Upper lobe of left lung (tissue), 6 donors: ENCODE results near the gene UGT3A1. TPM values are rescaled to one million over a fixed set of nuclear protein-coding genes. Genes with fewer than 3 reads are reported as not detected.
A peak's percentile ranks its signal among the peaks of the same experiment; 100 is the strongest.
"Not testable (repeated sequence)": the region's sequence is repeated elsewhere in the genome, so short reads cannot be mapped to it uniquely, and the experiment has no call there.

Source experiments
- ATAC-seq, 2 donors: fragments of 200-7000 bp; cut with Tn5 transposase; one replicate each; pipeline ENCODE4 v1.9.1; 2022; ENCODE audit warnings: mild to moderate bottlenecking in 2 of 2, moderate library complexity in 2 of 2; ENCODE audit not compliant: low FRiP score in 2 of 2
- DNase-seq, 2 donors: peaks; one replicate each; pipeline ENCODE4 v3.0.0-alpha.2; 2019 to 2020
- H3K27ac ChIP-seq, 4 donors: fragments of 200-600 bp; sonication (generic); one replicate each; pipeline ENCODE4 v1.5.1; 2016 to 2019
- H3K27me3 ChIP-seq, 4 donors: fragments of 200-600 bp; sonication (generic); one replicate each; pipeline ENCODE4 v1.5.1; 2017 to 2019
- H3K36me3 ChIP-seq, 4 donors: fragments of 200-600 bp; sonication (generic); one replicate each; pipeline ENCODE4 v1.5.1; 2016 to 2019
- H3K4me1 ChIP-seq, 4 donors: fragments of 200-600 bp; sonication (generic); one replicate each; pipeline ENCODE4 v1.5.1; 2018 to 2019
- H3K4me3 ChIP-seq, 4 donors: fragments of 200-600 bp; sonication (generic); one replicate each; pipeline ENCODE4 v1.5.1; 2017 to 2019; ENCODE audit warnings: mild to moderate bottlenecking in 2 of 4, moderate library complexity in 1 of 4
- H3K9me3 ChIP-seq, 4 donors: fragments of 200-600 bp; sonication (generic); one replicate each; pipeline ENCODE4 v1.5.1; 2018 to 2019
- CTCF ChIP-seq, 6 experiments: fragments of 450-650 bp in 4 of 6; fragments of 200-600 bp in 2 of 6; sonication (generic) in 2 of 6; IDR thresholded peaks; one replicate each; pipeline ENCODE4 v1.5.1; 2016 to 2019; ENCODE audit warnings: antibody characterized with exemption in 6 of 6
- EP300 ChIP-seq, 4 donors: sonication (generic); formaldehyde crosslinking; IDR thresholded peaks; one replicate each; pipeline ENCODE4 v1.5.1; 2017; ENCODE audit warnings: antibody characterized with exemption in 4 of 4, control low read depth in 2 of 4
- POLR2A ChIP-seq, 4 donors: fragments of 450-650 bp; IDR thresholded peaks; one replicate each; pipeline ENCODE4 v1.5.1; 2016 to 2017; ENCODE audit warnings: antibody characterized with exemption in 4 of 4, mild to moderate bottlenecking in 2 of 4
- POLR2AphosphoS5 ChIP-seq, 2 donors: sonication (generic); formaldehyde crosslinking; IDR thresholded peaks; one replicate each; pipeline ENCODE4 v1.5.1; 2017; ENCODE audit warnings: antibody characterized with exemption in 2 of 2
- WGBS, 2 donors: methylation state at CpG; one replicate each; pipeline ENCODE4 v1.1.5; 2017 to 2018; 5-methylcytosine and 5-hydroxymethylcytosine counted together
- total RNA-seq, 6 donors: library from RNA; depleted of rRNA in 4 of 6; stranded (reverse); fragments of >200 nt in 4 of 6; gene quantifications; one replicate each; pipeline versions ENCODE4 v1.1.0 to v1.2.1, GENCODE V29; 2016 to 2021
- donor health status: DM: no; HTN: no; CAD: no; lungs with moderate emphysema.
- donor health status: DM: no; HTN: yes; CAD: no; lungs with severe emphysema.

The UGT3A1 gene
- total RNA-seq, 6 donors from 2014 or later: not detected

- no peaks in the 10 kb centered on the region for H3K4me1 ChIP-seq
- H3K4me3 ChIP-seq: no peak overlapping the region
- DNase-seq: no peak
- no peak overlapping the region for H3K27ac ChIP-seq
- no peaks in the 10 kb centered on the region for H3K27me3 ChIP-seq
- WGBS, 2 donors: 65 to 96% methylated on average over 4 of the region's 6 CpGs
- H3K9me3 ChIP-seq: no peaks in the 10 kb centered on the region
- no peaks in the 10 kb centered on the region for H3K36me3 ChIP-seq
- ATAC-seq: no peak
- no peak for TF ChIP-seq POLR2AphosphoS5 (IDR thresholded peaks at IDR 0.05)
- TF ChIP-seq POLR2A (IDR thresholded peaks at IDR 0.05): no peak
These were observed 40.0 kb upstream of the UGT3A1 start for GRCh38 chr5:36031223-36031622.

DNA sequence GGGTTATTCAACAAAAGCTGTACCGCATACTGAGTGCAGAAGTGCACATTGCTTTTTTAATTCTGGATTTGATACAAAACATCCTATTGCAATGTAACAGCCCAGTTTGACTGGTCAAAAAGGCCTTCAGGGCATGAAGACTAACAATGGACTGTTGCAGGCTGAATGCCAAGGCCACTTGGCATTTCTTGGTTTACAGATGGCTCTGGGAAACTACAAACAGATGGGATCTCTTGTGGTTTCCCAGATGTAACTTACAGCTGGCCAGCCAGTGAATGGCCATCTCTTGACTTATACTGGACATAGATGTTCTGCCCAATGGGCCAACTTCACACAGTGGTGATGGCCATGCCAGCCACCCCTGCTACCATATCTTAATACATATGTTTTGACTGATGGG lies 38.7 kb upstream of the UGT3A1 start:
- TF ChIP-seq POLR2A (IDR thresholded peaks at IDR 0.05): no peak
- no peak for TF ChIP-seq EP300 (IDR thresholded peaks at IDR 0.05)
- no peak for TF ChIP-seq CTCF (IDR thresholded peaks at IDR 0.05)
- TF ChIP-seq POLR2AphosphoS5 (IDR thresholded peaks at IDR 0.05): no peak
- H3K27ac ChIP-seq: no peak overlapping the region
- DNase-seq: no peak
- no peaks in the 10 kb centered on the region for H3K27me3 ChIP-seq
- ATAC-seq: no peak
- H3K4me1 ChIP-seq: no peaks in the 10 kb centered on the region
- 100% methylated on average over 1 of the region's 1 CpG for WGBS, 2 donors
- no peaks in the 10 kb centered on the region for H3K9me3 ChIP-seq
- no peak overlapping the region for H3K4me3 ChIP-seq
- H3K36me3 ChIP-seq: no peaks in the 10 kb centered on the region

- Histone ChIP-seq H3K4me1 (no peaks in the 10 kb centered on the region), H3K27me3 (no peaks in the 10 kb centered on the region), H3K9me3 (no peaks in the 10 kb centered on the region), H3K4me3 (no peak overlapping the region), H3K36me3 (no peaks in the 10 kb centered on the region), H3K27ac (no peak overlapping the region)
- DNase-seq: no peak
- 72 to 77% methylated on average over 5 of the region's 5 CpGs for WGBS, 2 donors
- no peak for TF ChIP-seq POLR2A (IDR thresholded peaks at IDR 0.05)
- TF ChIP-seq EP300 (IDR thresholded peaks at IDR 0.05): no peak
- TF ChIP-seq POLR2AphosphoS5 (IDR thresholded peaks at IDR 0.05): no peak
- TF ChIP-seq CTCF (IDR thresholded peaks at IDR 0.05): no peak
- ATAC-seq: no peak
These were observed 37.8 kb upstream of the UGT3A1 start for GRCh38 chr5:36028816-36029465.

DNA sequence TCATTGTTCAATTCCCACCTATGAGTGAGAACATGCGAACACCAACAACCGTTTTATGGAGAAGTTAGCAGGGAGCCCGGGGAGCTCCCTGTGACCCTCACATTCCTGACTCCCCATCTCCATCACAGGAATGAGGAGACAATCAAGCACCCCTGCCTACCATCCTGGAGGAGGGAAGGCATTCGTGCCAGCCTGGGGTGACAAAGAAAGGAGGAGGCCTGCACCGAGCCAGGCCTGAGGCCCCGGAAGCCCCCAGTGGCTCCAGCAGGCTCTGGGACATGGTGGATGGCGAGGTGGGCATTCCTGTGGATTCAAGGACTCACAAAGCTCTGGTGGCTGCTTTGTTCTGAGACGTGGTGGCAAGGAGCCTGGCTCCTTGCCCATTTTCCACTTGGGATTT lies 36.5 kb upstream of the UGT3A1 start:
- Histone ChIP-seq H3K27ac (no peak overlapping the region), H3K9me3 (no peaks in the 10 kb centered on the region), H3K4me3 (no peak overlapping the region), H3K4me1 (no peaks in the 10 kb centered on the region), H3K36me3 (no peaks in the 10 kb centered on the region), H3K27me3 (no peaks in the 10 kb centered on the region)
- ATAC-seq: no peak
- DNase-seq: peak in 1 of 2 donors; percentile 22
- no peak for TF ChIP-seq POLR2A (IDR thresholded peaks at IDR 0.05)
- no peak for TF ChIP-seq POLR2AphosphoS5 (IDR thresholded peaks at IDR 0.05)
- no peak for TF ChIP-seq EP300 (IDR thresholded peaks at IDR 0.05)
- no peak for TF ChIP-seq CTCF (IDR thresholded peaks at IDR 0.05)
- 82 to 86% methylated on average over 7 to 8 of the region's 8 CpGs for WGBS, 2 donors

GRCh38 chr5:36026706-36027465 lies 35.7 kb upstream of the UGT3A1 start:
- TF ChIP-seq EP300 (IDR thresholded peaks at IDR 0.05): no peak
- no peak for TF ChIP-seq POLR2A (IDR thresholded peaks at IDR 0.05)
- no peak for TF ChIP-seq POLR2AphosphoS5 (IDR thresholded peaks at IDR 0.05)
- no peak for TF ChIP-seq CTCF (IDR thresholded peaks at IDR 0.05)
- DNase-seq (no peak), ATAC-seq (no peak)
- H3K36me3 ChIP-seq: no peaks in the 10 kb centered on the region
- no peaks in the 10 kb centered on the region for H3K9me3 ChIP-seq
- no peak overlapping the region for H3K4me3 ChIP-seq
- 51 to 59% methylated on average over 6 of the region's 6 CpGs for WGBS, 2 donors
- H3K4me1 ChIP-seq: no peaks in the 10 kb centered on the region
- no peaks in the 10 kb centered on the region for H3K27me3 ChIP-seq
- H3K27ac ChIP-seq: no peak overlapping the region

GRCh38 chr5:36022246-36022645 lies 31.1 kb upstream of the UGT3A1 start:
- not testable (repeated sequence) for H3K27ac ChIP-seq, H3K4me1 ChIP-seq, DNase-seq, H3K4me3 ChIP-seq, H3K9me3 ChIP-seq, H3K27me3 ChIP-seq, ATAC-seq, H3K36me3 ChIP-seq
- 72 to 80% methylated on average over 6 of the region's 6 CpGs for WGBS, 2 donors

DNA sequence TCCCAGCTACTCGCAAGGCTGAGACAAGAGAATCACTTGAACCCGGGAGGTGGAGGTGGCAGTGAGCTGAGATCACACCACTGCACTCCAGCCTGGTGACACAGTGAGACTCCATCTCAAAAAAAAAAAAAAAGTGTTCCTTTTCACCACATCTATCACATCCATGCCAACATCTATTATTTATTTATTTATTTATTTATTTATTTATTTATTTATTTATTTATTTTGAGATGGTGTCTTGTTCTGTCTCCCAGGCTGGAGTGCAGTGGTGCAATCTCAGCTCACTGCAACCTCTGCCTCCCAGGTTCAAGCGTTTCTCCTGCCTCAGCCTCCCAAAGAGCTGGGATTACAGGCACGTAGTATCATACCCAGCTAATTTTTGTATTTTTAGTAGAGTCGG lies 28.4 kb upstream of the UGT3A1 start:
- WGBS, 2 donors: 88 to 92% methylated on average over 5 of the region's 5 CpGs
- H3K4me3 ChIP-seq, H3K36me3 ChIP-seq, DNase-seq, H3K27ac ChIP-seq, H3K27me3 ChIP-seq, H3K4me1 ChIP-seq, ATAC-seq: not testable (repeated sequence)
- H3K9me3 ChIP-seq: peaks cover 0 to 14% (median 9%) of the 10 kb centered on the region in 4 donors
